HAP-1 (cell line): ENCODE results near the gene AGAP1.

Source experiments
- DNase-seq, 2 experiments: peaks; one replicate each; pipeline ENCODE4 v3.0.0-alpha.2; 2016 to 2020; ENCODE audit warnings: low spot score in 2 of 2
- H3K27me3 ChIP-seq: fragments of 250-450 bp; sonication (Bioruptor Pico); 2 replicates; pipeline ENCODE4 v1.5.1; 2020; ENCODE audit warnings: low read depth, mild to moderate bottlenecking, moderate library complexity
- H3K36me3 ChIP-seq: fragments of 250-450 bp; sonication (Bioruptor Pico); replicated peaks from 2 replicates; pipeline ENCODE4 v1.5.1; 2020; ENCODE audit warnings: mild to moderate bottlenecking
- H3K4me1 ChIP-seq: fragments of 250-450 bp; sonication (Bioruptor Pico); 2 replicates; pipeline ENCODE4 v1.5.1; 2020; ENCODE audit warnings: mild to moderate bottlenecking
- H3K4me3 ChIP-seq: fragments of 250-450 bp; sonication (Bioruptor Pico); 2 replicates; pipeline ENCODE4 v1.5.1; 2020; ENCODE audit warnings: mild to moderate bottlenecking, moderate library complexity
- H3K9me3 ChIP-seq: fragments of 250-450 bp; sonication (Bioruptor Pico); 2 replicates; pipeline ENCODE4 v1.5.1; 2020; ENCODE audit warnings: mild to moderate bottlenecking, moderate library complexity
- in situ Hi-C: fragments of 300-500 bp; cut with MboI; formaldehyde crosslinking; loops from 3 replicates; pipeline ENCODE4 v1.14.3; 2020; ENCODE audit warnings: low sequenced_read_pairs, inconsistent platforms, mixed read lengths

Gene AGAP1

GRCh38 chr2:235694721-235695601 lies 201.1 kb downstream of the AGAP1 start:
- DNase-seq = no peak
- Histone ChIP-seq H3K9me3 (no peaks in the 10 kb centered on the region), H3K27me3 (no peaks in the 10 kb centered on the region), H3K4me1 (no peaks in the 10 kb centered on the region), H3K4me3 (no peak overlapping the region), H3K36me3 (no peaks in the 10 kb centered on the region)
- in situ Hi-C loops = no loop called here

- no peak for DNase-seq
- Histone ChIP-seq H3K4me1 (no peaks in the 10 kb centered on the region), H3K36me3 (no peaks in the 10 kb centered on the region), H3K27me3 (no peaks in the 10 kb centered on the region), H3K9me3 (no peaks in the 10 kb centered on the region), H3K4me3 (no peak overlapping the region)
- in situ Hi-C loops = no loop called here
Measured at GRCh38 chr2:235695602-235695895, 201.7 kb downstream of the AGAP1 start.

- no peaks in the 10 kb centered on the region for H3K9me3 ChIP-seq
- H3K36me3 ChIP-seq = no peaks in the 10 kb centered on the region
- no peak overlapping the region for H3K4me3 ChIP-seq
- no peaks in the 10 kb centered on the region for H3K4me1 ChIP-seq
- in situ Hi-C loops = no loop called here
- H3K27me3 ChIP-seq = no peaks in the 10 kb centered on the region
- DNase-seq = no peak
Measured at GRCh38 chr2:235697041-235697440, 203.2 kb downstream of the AGAP1 start.

GRCh38 chr2:235698028-235698427 lies 204.2 kb downstream of the AGAP1 start:
- DNase-seq = no peak
- Histone ChIP-seq H3K4me1 (no peaks in the 10 kb centered on the region), H3K9me3 (no peaks in the 10 kb centered on the region), H3K36me3 (no peaks in the 10 kb centered on the region), H3K27me3 (no peaks in the 10 kb centered on the region), H3K4me3 (no peak overlapping the region)
- in situ Hi-C loops = no loop called here

GRCh38 chr2:235698491-235698890 lies 204.6 kb downstream of the AGAP1 start:
- H3K4me3 ChIP-seq = no peak overlapping the region
- no peak for DNase-seq
- H3K9me3 ChIP-seq = no peaks in the 10 kb centered on the region
- no peaks in the 10 kb centered on the region for H3K27me3 ChIP-seq
- no peaks in the 10 kb centered on the region for H3K4me1 ChIP-seq
- H3K36me3 ChIP-seq = no peaks in the 10 kb centered on the region
- in situ Hi-C loops = no loop called here

- no peaks in the 10 kb centered on the region for H3K36me3 ChIP-seq
- no peaks in the 10 kb centered on the region for H3K9me3 ChIP-seq
- in situ Hi-C loops = no loop called here
- no peak overlapping the region for H3K4me3 ChIP-seq
- no peaks in the 10 kb centered on the region for H3K27me3 ChIP-seq
- H3K4me1 ChIP-seq = no peaks in the 10 kb centered on the region
- DNase-seq = no peak
Measured at GRCh38 chr2:235699576-235699975, 205.7 kb downstream of the AGAP1 start.

GRCh38 chr2:235701206-235701981 lies 207.6 kb downstream of the AGAP1 start:
- no peaks in the 10 kb centered on the region for H3K4me1 ChIP-seq
- no peak overlapping the region for H3K4me3 ChIP-seq
- DNase-seq = no peak
- no peaks in the 10 kb centered on the region for H3K36me3 ChIP-seq
- in situ Hi-C loops = no loop called here
- H3K27me3 ChIP-seq = no peaks in the 10 kb centered on the region
- no peaks in the 10 kb centered on the region for H3K9me3 ChIP-seq

GRCh38 chr2:235702186-235702585 lies 208.3 kb downstream of the AGAP1 start:
- no peak for DNase-seq
- in situ Hi-C loops = no loop called here
- Histone ChIP-seq H3K36me3 (no peaks in the 10 kb centered on the region), H3K9me3 (no peaks in the 10 kb centered on the region), H3K4me1 (no peaks in the 10 kb centered on the region), H3K27me3 (no peaks in the 10 kb centered on the region), H3K4me3 (no peak overlapping the region)

- Histone ChIP-seq H3K36me3 (no peaks in the 10 kb centered on the region), H3K9me3 (no peaks in the 10 kb centered on the region), H3K27me3 (no peaks in the 10 kb centered on the region), H3K4me3 (no peak overlapping the region), H3K4me1 (no peaks in the 10 kb centered on the region)
- in situ Hi-C loops = no loop called here
- no peak for DNase-seq
Measured at GRCh38 chr2:235703711-235704295, 210.0 kb downstream of the AGAP1 start.

- in situ Hi-C loops = no loop called here
- H3K27me3 ChIP-seq = no peaks in the 10 kb centered on the region
- no peak overlapping the region for H3K4me3 ChIP-seq
- H3K4me1 ChIP-seq = no peaks in the 10 kb centered on the region
- no peaks in the 10 kb centered on the region for H3K9me3 ChIP-seq
- no peaks in the 10 kb centered on the region for H3K36me3 ChIP-seq
- no peak for DNase-seq
Measured at GRCh38 chr2:235705296-235705695, 211.5 kb downstream of the AGAP1 start.

GRCh38 chr2:235706506-235706905 lies 212.7 kb downstream of the AGAP1 start:
- DNase-seq = no peak
- Histone ChIP-seq H3K4me1 (no peaks in the 10 kb centered on the region), H3K36me3 (no peaks in the 10 kb centered on the region; the same call in 1 of the 2 replicates), H3K27me3 (no peaks in the 10 kb centered on the region), H3K4me3 (no peak overlapping the region), H3K9me3 (no peaks in the 10 kb centered on the region)
- in situ Hi-C loops = no loop called here

- H3K4me3 ChIP-seq = no peak overlapping the region
- no peaks in the 10 kb centered on the region for H3K4me1 ChIP-seq
- no peaks in the 10 kb centered on the region for H3K9me3 ChIP-seq
- in situ Hi-C loops = no loop called here
- H3K36me3 ChIP-seq = no peaks in the 10 kb centered on the region; the same call in 1 of the 2 replicates
- no peak for DNase-seq
- no peaks in the 10 kb centered on the region for H3K27me3 ChIP-seq
Measured at GRCh38 chr2:235707411-235708096, 213.7 kb downstream of the AGAP1 start.

GRCh38 chr2:235709124-235709813 lies 215.4 kb downstream of the AGAP1 start:
- no peak for DNase-seq
- no peaks in the 10 kb centered on the region for H3K27me3 ChIP-seq
- H3K9me3 ChIP-seq = no peaks in the 10 kb centered on the region
- no peaks in the 10 kb centered on the region for H3K4me1 ChIP-seq
- in situ Hi-C loops = no loop called here
- H3K36me3 ChIP-seq = no peaks in the 10 kb centered on the region; the same call in 1 of the 2 replicates
- no peak overlapping the region for H3K4me3 ChIP-seq
